IMR-90 (cell line): ENCODE measurements around the gene ARL6IP5. TPM values are rescaled to one million over a fixed set of nuclear protein-coding genes. Genes with fewer than 3 reads are reported as not detected.
A peak's percentile ranks its signal among the peaks of the same experiment; 100 is the strongest.

Experiments
- ATAC-seq: fragments of 200-7000 bp; cut with Tn5 transposase; 2 replicates; pipeline ENCODE4 v1.9.1; 2020; ENCODE audit warnings: low read depth, mild to moderate bottlenecking, moderate library complexity
- BruUV-seq: library from RNA; stranded (reverse); fragments of 400-500 nt; replicated peaks from 2 replicates; lab custom pipeline; 2021; lab: Mats Ljungman, UMichigan
- CTCF ChIA-PET: fragments of 300-600 bp; formaldehyde crosslinking; extraction: SDS; loops from one replicate; lab custom pipeline; 2021; ENCODE audit warnings: antibody characterized with exemption; lab: Yijun Ruan, JAX
- POLR2A ChIA-PET: fragments of 300-600 bp; sonication (Branson Sonifier 250); formaldehyde crosslinking; loops from one replicate; lab custom pipeline; 2022; ENCODE audit warnings: antibody characterized with exemption; ENCODE audit not compliant: unreplicated experiment; lab: Charles Lee
- DNase-seq: peaks from one replicate; pipeline ENCODE4 v3.0.0; 2013
- H2AFZ ChIP-seq: replicated peaks from 2 replicates; pipeline ENCODE3; 2013; ENCODE audit warnings: low read length, mild to moderate bottlenecking; ENCODE audit not compliant: poor library complexity
- H2AK5ac ChIP-seq: 2 replicates; pipeline ENCODE4 v1.6.1; 2013; ENCODE audit warnings: low read depth, low read length, inconsistent platforms
- H2AK9ac ChIP-seq: replicated peaks from 2 replicates; pipeline ENCODE3; 2013; ENCODE audit warnings: mild to moderate bottlenecking, low read depth, low read length, moderate library complexity; ENCODE audit not compliant: poor library complexity
- H2BK120ac ChIP-seq: 2 replicates; pipeline ENCODE4 v1.6.1; 2013; ENCODE audit warnings: low read depth, low read length, inconsistent platforms
- H2BK15ac ChIP-seq: 3 replicates; pipeline ENCODE4 v1.6.1; 2013; ENCODE audit warnings: low read depth, low read length, inconsistent platforms
- H2BK20ac ChIP-seq: 2 replicates; pipeline ENCODE4 v1.6.1; 2013; ENCODE audit warnings: low read depth, mild to moderate bottlenecking, inconsistent platforms, low read length, moderate library complexity
- H2BK5ac ChIP-seq: 2 replicates; pipeline ENCODE4 v1.6.1; 2013; ENCODE audit warnings: mild to moderate bottlenecking, low read depth, low read length, inconsistent platforms; ENCODE audit not compliant: poor library complexity, severe bottlenecking
- H3K14ac ChIP-seq: replicated peaks from 2 replicates; pipeline ENCODE4 v1.6.1; 2013; ENCODE audit warnings: low read depth, low read length, inconsistent platforms
- H3K18ac ChIP-seq: 2 replicates; pipeline ENCODE4 v1.6.1; 2013; ENCODE audit warnings: low read depth, low read length, control low read depth
- H3K23ac ChIP-seq: 2 replicates; pipeline ENCODE4 v1.6.1; 2013; ENCODE audit warnings: low read depth, low read length, inconsistent platforms
- H3K27ac ChIP-seq: 2 replicates; pipeline ENCODE4 v1.5.1; 2013; ENCODE audit warnings: mild to moderate bottlenecking, control low read depth, low read length; ENCODE audit not compliant: insufficient read depth
- H3K27me3 ChIP-seq: 2 replicates; pipeline ENCODE4 v1.6.1; 2013; ENCODE audit warnings: low read length; ENCODE audit not compliant: control insufficient read depth, insufficient read depth
- H3K36me3 ChIP-seq: 2 replicates; pipeline ENCODE4 v1.6.1; 2013; ENCODE audit warnings: low read length, mixed read lengths; ENCODE audit not compliant: control insufficient read depth, insufficient read depth
- H3K4ac ChIP-seq: 2 replicates; pipeline ENCODE4 v1.6.1; 2013; ENCODE audit warnings: low read depth, low read length, inconsistent platforms
- H3K4me1 ChIP-seq: 2 replicates; pipeline ENCODE4 v1.6.1; 2013; ENCODE audit warnings: low read length, mixed read lengths; ENCODE audit not compliant: control insufficient read depth, insufficient read depth
- H3K4me2 ChIP-seq: 2 replicates; pipeline ENCODE4 v1.6.1; 2013; ENCODE audit warnings: low read depth, mild to moderate bottlenecking, control low read depth, low read length, moderate library complexity
- H3K4me3 ChIP-seq: 2 replicates; pipeline ENCODE4 v1.5.1; 2013; ENCODE audit warnings: low read depth, mild to moderate bottlenecking, control low read depth, low read length, moderate library complexity; ENCODE audit not compliant: insufficient read depth
- H3K56ac ChIP-seq: 2 replicates; pipeline ENCODE4 v1.6.1; 2013; ENCODE audit warnings: low read length, inconsistent platforms; ENCODE audit not compliant: insufficient read depth; ENCODE audit errors: extremely low read depth
- H3K79me1 ChIP-seq, 2 experiments: 2 replicates each; pipeline ENCODE4 v1.6.1; 2013; ENCODE audit warnings: low read length in 2 of 2, inconsistent platforms in 1 of 2, low read depth in 1 of 2
- H3K9ac ChIP-seq: 2 replicates; pipeline ENCODE4 v1.6.1; 2013; ENCODE audit warnings: low read depth, low read length, control low read depth
- H3K9me1 ChIP-seq: 2 replicates; pipeline ENCODE4 v1.6.1; 2013; ENCODE audit warnings: low read length, inconsistent platforms; ENCODE audit not compliant: insufficient read depth
- H3K9me3 ChIP-seq: 2 replicates; pipeline ENCODE4 v1.6.1; 2013; ENCODE audit warnings: low read length; ENCODE audit not compliant: control insufficient read depth, insufficient read depth
- H4K20me1 ChIP-seq: 2 replicates; pipeline ENCODE4 v1.6.1; 2013; ENCODE audit warnings: low read length, inconsistent platforms; ENCODE audit not compliant: insufficient read depth
- H4K5ac ChIP-seq: 2 replicates; pipeline ENCODE4 v1.6.1; 2013; ENCODE audit warnings: mild to moderate bottlenecking, low read depth, low read length, control low read depth
- H4K8ac ChIP-seq, 2 experiments: 2 replicates each; pipeline ENCODE4 v1.6.1; 2013; ENCODE audit warnings: low read depth in 2 of 2, low read length in 2 of 2, control low read depth in 1 of 2, inconsistent platforms in 1 of 2
- H4K91ac ChIP-seq: 2 replicates; pipeline ENCODE4 v1.6.1; 2013; ENCODE audit warnings: low read depth, low read length, inconsistent platforms; ENCODE audit not compliant: insufficient read depth
- BHLHE40 ChIP-seq: fragments of 150-350 bp; IDR thresholded peaks from 2 replicates; pipeline ENCODE4 v1.6.1; 2016; ENCODE audit warnings: mild to moderate bottlenecking, low read depth, low read length
- CTCF ChIP-seq: conservative IDR thresholded peaks from 2 replicates; pipeline ENCODE4 v1.5.1; 2012; ENCODE audit warnings: mild to moderate bottlenecking, low read depth, low read length, improper control_type of control experiment
- SMC3 ChIP-seq: fragments of 150-350 bp; IDR thresholded peaks from 2 replicates; pipeline ENCODE4 v1.6.1; 2016; ENCODE audit warnings: low read depth, mild to moderate bottlenecking, antibody characterized with exemption, low read length, moderate library complexity
- WGBS, 2 experiments: methylation state at CpG; one replicate each; pipeline versions ENCODE4 v1.1.5 to v1.1.7; 2013; ENCODE audit warnings: missing lambda C conversion rate in 2 of 2; ENCODE audit not compliant: insufficient read length in 1 of 2; ENCODE audit errors: extremely low coverage in 2 of 2; 5-methylcytosine and 5-hydroxymethylcytosine counted together
- dilution Hi-C: fragments of 300-500 bp; cut with HindIII; formaldehyde crosslinking; loops from one replicate; pipeline ENCODE4 v1.14.3; 2018; ENCODE audit warnings: low sequenced_read_pairs; ENCODE audit not compliant: unreplicated experiment
- in situ Hi-C: fragments of 300-500 bp; cut with MboI; formaldehyde crosslinking; loops from 3 replicates; pipeline ENCODE4 v1.14.3; 2019; ENCODE audit warnings: low sequenced_read_pairs, inconsistent platforms, mixed read lengths
- intact Hi-C: fragments of 100-400 bp; cut with micrococcal nuclease; formaldehyde crosslinking; loops from 2 replicates; pipeline ENCODE4 v1.10.0; 2022
- polyA plus RNA-seq, 3 experiments: library from polyadenylated mRNA; depleted of rRNA; stranded (reverse); fragments of >200 nt; gene quantifications; 2 replicates each; pipeline ENCODE4 v1.2.3, GENCODE V29; 2012; ENCODE audit warnings: low replicate concordance in 1 of 3
- total RNA-seq: library from RNA; depleted of rRNA; stranded (reverse); fragments of >200 nt; gene quantifications from 2 replicates; pipeline ENCODE4 v1.2.3, GENCODE V29; 2012

ARL6IP5 gene
- total and polyA plus RNA-seq, 2 of the 4 experiments (the other 2 are of a cell fraction): 76.4 to 98.8 TPM

DNA sequence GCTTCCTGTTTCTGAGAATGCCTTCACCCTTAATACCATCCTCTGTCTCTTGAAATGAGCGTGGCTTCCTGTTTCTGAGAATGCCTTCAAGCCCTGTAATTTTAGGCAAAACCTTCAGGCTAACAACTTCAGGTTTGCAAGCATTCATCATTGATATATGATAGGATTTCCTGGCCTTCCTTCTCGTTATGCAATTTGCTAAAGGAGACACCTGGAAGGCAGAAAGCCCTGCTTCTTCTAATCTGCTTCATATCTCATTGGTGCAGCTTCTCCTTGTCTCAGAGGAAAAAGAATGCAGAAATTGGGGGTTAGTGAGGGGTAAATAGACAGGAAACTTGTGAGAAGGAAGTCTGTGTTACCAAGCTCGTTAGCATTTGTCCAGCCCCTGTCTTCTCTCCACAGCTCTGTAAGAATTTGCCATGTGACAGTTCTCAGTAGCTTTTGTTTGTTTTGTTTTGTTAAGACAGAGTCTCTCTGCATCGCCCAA, 7.3 kb downstream of the ARL6IP5 start:
- no CpG with 5 or more reads among the region's 4 CpGs for WGBS, 2 experiments
- Histone ChIP-seq H3K4ac (no peak overlapping the region), H2AK5ac (no peak overlapping the region), H3K4me2 (no peak overlapping the region), H4K91ac (no peak overlapping the region), H2BK120ac (no peak overlapping the region), H2BK15ac (no peak overlapping the region), H3K4me3 (no peak overlapping the region), H4K5ac (no peak overlapping the region), H2BK5ac (no peak overlapping the region), H3K18ac (no peak overlapping the region), H3K9me3 (no peaks in the 10 kb centered on the region), H4K20me1 (peaks cover 55% of the 10 kb centered on the region; the same call in 1 of the 2 replicates), H3K27ac (0 out of 2 replicates have a peak overlapping the region, but pooled peaks have one; percentile 13), H3K56ac (no peak overlapping the region), H2AFZ (no peak overlapping the region), H3K36me3 (peaks cover 7% of the 10 kb centered on the region), H3K9me1 (peaks cover 32% of the 10 kb centered on the region), H3K23ac (no peak overlapping the region), H3K14ac (no peak overlapping the region), H4K8ac (no peak overlapping the region), H2AK9ac (no peak overlapping the region), H2BK20ac (no peak overlapping the region), H3K4me1 (peaks cover 19% of the 10 kb centered on the region), H3K27me3 (no peaks in the 10 kb centered on the region), H3K79me1 (peaks cover 24 to 80% of the 10 kb centered on the region in 2 experiments), H3K9ac (no peak overlapping the region)
- TF ChIP-seq BHLHE40: no peak
- no peak for TF ChIP-seq CTCF
- no peak for TF ChIP-seq SMC3
- DNase-seq (no peak), ATAC-seq (no peak)
- POLR2A ChIA-PET: no interaction called here
- no TSS peak for BruUV-seq
- dilution Hi-C loops (no loop called here), intact Hi-C loops (no loop called here), in situ Hi-C loops (no loop called here)
- CTCF ChIA-PET: no interaction called here
